KG1 (cell line): ENCODE results near the gene APOE.
"Not testable (repeated sequence)": the region's sequence is repeated elsewhere in the genome, so short reads cannot be mapped to it uniquely, and the experiment has no call there.

Experiments
- DNase-seq: peaks from one replicate; lab custom pipeline; 2025; lab: John Stamatoyannopoulos, UW

The APOE gene

GRCh38 chr19:44884566-44884965, 21.0 kb upstream of the APOE start:
- no peak for DNase-seq

DNA sequence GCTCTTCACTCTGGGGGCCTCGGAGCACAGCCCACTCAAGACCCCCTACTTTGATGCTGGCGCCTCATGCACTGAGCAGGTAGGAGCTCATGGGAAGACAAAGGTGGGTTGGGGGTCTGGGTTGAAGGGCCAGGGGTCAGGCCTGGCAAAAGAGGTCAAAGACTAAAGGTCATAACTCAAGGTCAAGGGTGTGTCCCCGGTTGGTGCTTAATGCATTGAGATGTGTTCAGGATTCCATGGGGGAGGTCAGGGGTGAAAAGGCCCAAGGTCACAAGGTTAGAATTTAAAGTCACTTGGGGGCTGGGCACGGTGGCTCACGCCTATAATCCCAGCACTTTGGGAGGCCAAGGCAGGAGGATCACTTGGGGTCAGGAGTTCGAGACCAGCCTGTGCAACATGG, 19.5 kb upstream of the APOE start:
- no peak for DNase-seq

- DNase-seq: no peak
These were observed 17.9 kb upstream of the APOE start for GRCh38 chr19:44887648-44888047.

- not testable (repeated sequence) for DNase-seq
These were observed 17.3 kb upstream of the APOE start for GRCh38 chr19:44888335-44888734.

GRCh38 chr19:44889830-44890365, 15.7 kb upstream of the APOE start:
- no peak for DNase-seq

DNA sequence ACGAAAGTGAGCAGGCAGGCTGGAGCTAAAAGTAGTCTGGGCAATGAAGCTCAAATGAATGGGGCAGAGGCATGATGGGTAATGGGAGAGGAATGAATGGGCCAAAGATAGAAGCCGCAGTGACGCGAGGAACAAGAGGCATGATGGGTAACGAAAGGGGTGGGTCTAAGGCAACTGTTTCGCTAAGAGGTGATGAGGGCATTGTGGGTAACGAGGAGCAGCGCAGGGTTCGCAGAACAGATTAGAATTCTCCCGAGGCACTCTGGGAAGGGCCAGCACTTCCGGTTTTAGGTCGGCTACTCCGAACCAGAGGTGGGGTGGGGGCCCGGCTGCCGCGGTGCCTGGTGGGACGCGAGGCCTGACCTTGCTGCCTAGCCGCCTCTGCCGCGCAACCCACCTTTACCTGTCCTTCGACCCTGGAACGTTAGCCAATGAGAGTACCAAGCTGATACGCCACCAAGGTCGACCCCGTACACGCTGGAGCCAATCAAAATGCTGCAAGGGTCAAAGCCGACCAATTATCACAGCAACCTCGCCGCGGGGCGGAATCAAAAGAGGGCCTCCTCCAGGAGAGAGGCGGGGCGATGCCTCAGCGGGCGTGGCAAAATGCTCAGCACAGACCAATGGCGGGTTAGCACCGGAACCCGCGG, 15.1 kb upstream of the APOE start:
- DNase-seq: peak; percentile 100

DNA sequence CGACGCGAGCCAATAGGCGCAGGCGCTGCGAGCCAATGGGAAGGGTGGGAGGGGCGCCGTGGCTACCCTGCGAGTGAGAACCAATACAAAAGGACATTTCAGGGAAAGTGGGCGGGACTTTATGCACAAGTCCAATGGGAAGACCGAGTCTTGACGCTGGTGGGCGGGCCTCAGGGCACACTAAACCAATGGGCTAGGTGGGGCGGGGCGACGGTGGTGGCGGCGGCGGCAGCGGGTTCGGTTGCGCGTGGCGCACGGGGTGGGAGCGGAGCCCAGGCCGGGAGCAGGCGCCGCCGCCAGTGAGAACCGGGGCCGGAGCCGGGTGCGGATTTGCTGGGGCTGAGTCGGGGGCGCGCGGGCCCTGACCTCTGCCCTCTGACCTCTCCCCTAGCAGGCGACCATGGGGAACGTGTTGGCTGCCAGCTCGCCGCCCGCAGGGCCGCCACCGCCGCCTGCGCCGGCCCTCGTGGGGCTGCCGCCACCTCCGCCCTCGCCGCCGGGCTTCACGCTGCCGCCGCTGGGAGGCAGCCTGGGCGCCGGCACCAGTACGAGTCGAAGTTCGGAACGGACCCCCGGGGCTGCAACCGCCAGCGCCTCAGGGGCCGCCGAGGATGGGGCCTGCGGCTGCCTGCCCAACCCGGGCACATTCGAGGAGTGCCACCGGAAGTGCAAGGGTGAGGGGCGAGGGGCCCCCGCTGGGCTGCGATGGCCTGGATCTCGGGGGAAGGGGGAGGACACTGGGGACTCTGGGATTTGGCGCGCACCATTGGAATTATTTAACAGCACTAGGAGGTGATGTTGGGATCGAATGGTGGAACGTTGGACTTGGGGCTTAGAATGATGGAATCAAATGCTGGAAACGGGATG, 14.3 kb upstream of the APOE start, which contains the start of gene TOMM40:
Gene TOMM40 (plus strand): TSS at position 239 of the 867 bp plus-strand sequence. CDS start 162 bp downstream, at position 401.
- no peak for DNase-seq

DNA sequence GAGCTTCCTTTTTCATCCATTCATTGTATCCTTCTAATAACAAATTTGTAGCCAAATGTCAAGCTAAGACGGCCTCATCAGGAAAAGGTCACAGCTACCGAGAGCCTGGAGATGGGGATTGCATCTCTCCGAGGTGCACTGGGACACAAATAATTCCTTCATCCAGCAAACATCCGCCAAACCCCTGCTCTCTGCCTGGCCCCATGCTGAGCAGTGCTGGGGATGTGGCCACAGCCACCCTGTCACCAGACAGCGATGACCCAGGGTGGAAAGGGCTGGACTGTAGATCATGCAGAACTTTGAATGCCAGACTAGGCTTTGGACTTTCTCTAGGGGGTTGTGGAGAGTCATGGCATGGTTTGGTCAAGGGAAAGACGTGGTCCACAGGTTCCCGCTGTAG, 12.7 kb upstream of the APOE start:
- DNase-seq: no peak

GRCh38 chr19:44893332-44894051, 12.1 kb upstream of the APOE start:
- DNase-seq: no peak

GRCh38 chr19:44894052-44894400, 11.6 kb upstream of the APOE start:
- DNase-seq: no peak

- DNase-seq: no peak
These were observed 10.7 kb upstream of the APOE start for GRCh38 chr19:44894946-44895345.

- DNase-seq: no peak
These were observed 7.8 kb upstream of the APOE start for GRCh38 chr19:44897835-44898234.

DNA sequence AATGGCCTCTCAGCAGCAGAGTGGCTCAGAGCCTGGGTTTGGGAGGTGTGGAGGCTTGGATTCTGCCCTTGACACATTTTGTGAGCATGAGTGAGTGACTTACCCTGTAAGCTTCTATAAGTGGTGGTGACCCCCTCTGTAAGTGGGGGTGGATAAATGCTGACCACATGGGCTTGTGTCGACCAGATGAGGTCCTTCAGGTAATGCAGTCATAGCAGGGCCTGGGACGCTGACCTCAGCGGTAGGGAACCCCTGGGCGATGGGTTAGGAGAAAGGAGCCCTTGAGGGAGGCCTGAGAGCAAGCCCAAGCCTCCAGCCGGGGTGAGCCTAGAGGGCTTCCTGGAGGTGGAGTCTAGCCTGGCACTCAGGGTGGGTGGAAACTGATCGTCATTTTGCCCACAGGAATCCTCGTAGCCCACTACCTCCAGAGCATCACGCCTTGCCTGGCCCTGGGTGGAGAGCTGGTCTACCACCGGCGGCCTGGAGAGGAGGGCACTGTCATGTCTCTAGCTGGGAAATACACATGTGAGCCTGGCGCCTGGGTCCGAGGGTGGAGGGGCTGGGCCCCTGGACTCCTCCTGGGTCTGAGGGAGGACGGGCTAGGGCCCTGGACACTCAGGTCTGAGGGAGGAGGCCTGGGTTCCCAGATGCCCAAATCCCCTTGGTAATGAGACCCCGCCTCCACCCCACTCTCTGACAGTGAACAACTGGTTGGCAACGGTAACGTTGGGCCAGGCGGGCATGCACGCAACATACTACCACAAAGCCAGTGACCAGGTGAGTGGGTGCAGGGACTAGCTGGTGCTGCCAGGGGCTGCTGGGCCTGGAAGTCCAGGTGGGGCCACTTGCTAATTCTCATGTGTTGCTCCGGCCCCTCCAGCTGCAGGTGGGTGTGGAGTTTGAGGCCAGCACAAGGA, 5.0 kb upstream of the APOE start:
- no peak for DNase-seq

- DNase-seq: no peak
These were observed 2.4 kb upstream of the APOE start for GRCh38 chr19:44903216-44903601.

GRCh38 chr19:44903602-44904425, 1.8 kb upstream of the APOE start:
- DNase-seq: peak; percentile 48

DNA sequence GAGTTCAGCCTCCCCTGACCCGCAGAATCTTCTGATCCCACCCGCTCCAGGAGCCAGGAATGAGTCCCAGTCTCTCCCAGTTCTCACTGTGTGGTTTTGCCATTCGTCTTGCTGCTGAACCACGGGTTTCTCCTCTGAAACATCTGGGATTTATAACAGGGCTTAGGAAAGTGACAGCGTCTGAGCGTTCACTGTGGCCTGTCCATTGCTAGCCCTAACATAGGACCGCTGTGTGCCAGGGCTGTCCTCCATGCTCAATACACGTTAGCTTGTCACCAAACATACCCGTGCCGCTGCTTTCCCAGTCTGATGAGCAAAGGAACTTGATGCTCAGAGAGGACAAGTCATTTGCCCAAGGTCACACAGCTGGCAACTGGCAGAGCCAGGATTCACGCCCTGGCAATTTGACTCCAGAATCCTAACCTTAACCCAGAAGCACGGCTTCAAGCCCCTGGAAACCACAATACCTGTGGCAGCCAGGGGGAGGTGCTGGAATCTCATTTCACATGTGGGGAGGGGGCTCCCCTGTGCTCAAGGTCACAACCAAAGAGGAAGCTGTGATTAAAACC, 1.1 kb upstream of the APOE start:
- no peak for DNase-seq

DNA sequence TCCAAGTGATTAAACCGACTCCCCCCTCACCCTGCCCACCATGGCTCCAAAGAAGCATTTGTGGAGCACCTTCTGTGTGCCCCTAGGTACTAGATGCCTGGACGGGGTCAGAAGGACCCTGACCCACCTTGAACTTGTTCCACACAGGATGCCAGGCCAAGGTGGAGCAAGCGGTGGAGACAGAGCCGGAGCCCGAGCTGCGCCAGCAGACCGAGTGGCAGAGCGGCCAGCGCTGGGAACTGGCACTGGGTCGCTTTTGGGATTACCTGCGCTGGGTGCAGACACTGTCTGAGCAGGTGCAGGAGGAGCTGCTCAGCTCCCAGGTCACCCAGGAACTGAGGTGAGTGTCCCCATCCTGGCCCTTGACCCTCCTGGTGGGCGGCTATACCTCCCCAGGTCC, 2.0 kb downstream of the APOE start:
- no peak for DNase-seq

GRCh38 chr19:44908074-44908835, 2.7 kb downstream of the APOE start:
- DNase-seq: no peak

- no peak for DNase-seq
These were observed 3.3 kb downstream of the APOE start for GRCh38 chr19:44908836-44909261.
